Hypothalamus (tissue), 51 donors: Measurements from ENCODE around the gene NSFL1C.
"Not testable (repeated sequence)": the region's sequence is repeated elsewhere in the genome, so short reads cannot be mapped to it uniquely, and the experiment has no call there.

Experiments used
- DNase-seq, 51 donors: peaks; one replicate each; lab custom pipeline; 2025; lab: John Stamatoyannopoulos, UW

Gene NSFL1C

DNA sequence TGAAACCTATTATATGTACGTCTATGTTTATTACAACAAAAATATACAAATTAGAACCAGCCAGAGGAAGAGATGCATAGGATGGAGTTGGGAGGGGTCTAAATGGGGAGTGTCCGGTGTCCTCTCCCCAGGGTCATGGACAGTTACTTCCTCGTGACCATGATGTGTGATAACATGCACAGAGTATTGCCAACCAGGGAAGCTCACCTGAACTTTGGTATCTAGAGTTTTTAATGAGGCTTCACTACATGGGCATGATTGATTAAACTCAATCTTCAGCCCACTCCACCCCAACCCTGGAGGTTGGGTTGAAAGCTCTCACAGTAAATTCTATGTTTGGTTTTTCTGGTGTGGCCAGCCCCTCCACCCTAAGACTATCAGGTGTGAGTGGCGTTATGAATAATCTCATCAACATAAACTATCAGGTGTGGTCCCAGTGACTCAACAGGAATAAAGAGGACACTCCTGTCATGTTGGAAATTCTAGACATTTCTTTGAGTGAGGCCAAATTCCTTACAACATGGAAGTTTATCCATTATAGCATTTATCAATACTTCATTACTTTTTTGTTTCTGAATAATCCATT is 37.4 kb downstream of the NSFL1C start:
- DNase-seq: no peak

GRCh38 chr20:1427457-1428054 is 39.1 kb downstream of the NSFL1C start:
- no peak for DNase-seq

- DNase-seq: no peak
Measured at GRCh38 chr20:1426231-1426849, 40.3 kb downstream of the NSFL1C start.

GRCh38 chr20:1424336-1424735 is 42.3 kb downstream of the NSFL1C start:
- no peak for DNase-seq

DNA sequence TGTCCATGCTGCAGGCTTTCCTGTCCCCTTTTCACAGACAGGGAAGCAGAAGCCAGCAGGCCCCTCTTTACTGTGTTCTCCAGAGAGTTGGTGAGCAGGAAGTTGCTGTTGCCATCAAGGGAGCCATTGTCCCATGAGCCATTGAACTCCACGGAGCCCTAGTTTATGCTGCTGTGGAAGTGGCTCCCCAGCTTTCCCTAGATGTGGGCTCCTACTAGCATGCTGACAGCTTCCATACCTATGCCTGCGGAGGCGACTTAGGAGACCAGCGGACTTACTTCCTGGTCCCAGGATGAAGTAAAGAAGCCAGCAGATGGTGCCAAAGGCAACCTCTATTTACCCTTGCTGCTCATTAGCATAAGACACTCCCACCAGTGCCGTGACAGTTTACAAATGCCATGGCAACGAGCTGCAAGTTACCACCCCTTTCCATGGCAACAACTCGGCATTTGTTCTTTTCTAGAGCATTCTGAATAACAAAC is 43.0 kb downstream of the NSFL1C start:
- peak in 24 of 51 donors; percentile 1 to 68 (median 20) for DNase-seq

- no peak for DNase-seq
Measured at GRCh38 chr20:1423206-1423605, 43.4 kb downstream of the NSFL1C start.

DNA sequence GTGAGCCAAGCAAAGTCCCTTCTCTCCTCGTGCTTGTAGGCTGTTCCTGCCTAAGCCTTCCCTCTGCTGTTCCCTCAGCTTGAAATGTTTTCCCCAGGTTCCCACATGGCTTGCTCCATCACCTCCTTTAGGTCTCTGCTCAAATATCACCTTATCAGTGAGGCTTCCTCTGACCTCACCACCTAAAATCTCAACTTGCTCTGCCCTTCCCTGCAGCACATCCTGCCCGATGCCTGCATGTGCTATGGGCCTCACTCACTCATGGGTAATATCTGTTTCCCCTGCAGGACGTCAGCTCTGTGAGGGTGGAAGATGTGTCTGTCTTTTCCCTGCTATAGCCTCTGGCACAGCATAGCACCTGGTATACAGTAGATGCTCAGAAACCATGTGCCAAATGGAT is 43.9 kb downstream of the NSFL1C start:
- no peak for DNase-seq

DNA sequence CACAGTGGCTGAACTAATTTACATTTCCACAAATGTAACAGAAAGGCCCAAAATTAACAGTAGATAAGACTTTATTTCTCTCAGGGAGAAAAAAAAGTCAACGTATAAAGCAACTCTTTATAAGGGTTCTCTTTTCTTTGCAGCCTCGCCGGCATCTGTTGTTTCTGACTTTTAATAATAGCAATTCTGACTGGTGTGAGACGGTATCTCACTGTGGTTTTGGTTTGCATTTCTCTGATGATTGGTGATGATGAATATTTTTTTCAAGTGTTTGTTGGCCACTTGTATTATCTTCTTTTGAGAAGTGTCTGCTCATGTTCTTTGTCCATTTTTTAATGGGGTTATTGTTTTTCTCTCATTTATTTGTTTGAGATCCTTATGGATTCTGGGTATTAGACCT is 46.6 kb downstream of the NSFL1C start:
- no peak for DNase-seq

- DNase-seq: no peak
Measured at GRCh38 chr20:1418350-1418749, 48.3 kb downstream of the NSFL1C start.

DNA sequence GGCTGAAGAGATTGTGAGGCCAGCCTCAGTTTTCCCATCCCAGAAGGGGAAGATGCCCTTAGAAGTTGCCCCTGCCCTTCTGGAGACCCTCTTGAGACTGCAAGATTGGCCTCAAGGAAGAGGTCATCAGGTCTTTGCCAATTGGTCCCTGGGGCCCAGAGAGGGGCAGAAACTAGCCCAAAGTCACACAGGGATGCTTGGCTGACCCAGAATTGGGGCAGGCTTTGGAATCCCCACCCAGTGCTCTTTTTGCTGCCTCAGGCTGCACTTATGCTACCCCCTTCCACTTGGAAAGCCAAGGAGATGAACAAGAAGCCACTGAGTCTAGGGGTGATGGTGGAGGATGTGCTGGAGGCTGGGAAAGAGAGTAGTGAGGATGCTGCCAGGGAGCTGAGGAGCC is 48.9 kb downstream of the NSFL1C start:
- DNase-seq: no peak

GRCh38 chr20:1417273-1417672 is 49.4 kb downstream of the NSFL1C start:
- DNase-seq: no peak

GRCh38 chr20:1415667-1416468 is 50.8 kb downstream of the NSFL1C start:
- no peak for DNase-seq

- no peak for DNase-seq
Measured at GRCh38 chr20:1414982-1415381, 51.7 kb downstream of the NSFL1C start.

- no peak for DNase-seq
Measured at GRCh38 chr20:1405801-1406200, 60.8 kb downstream of the NSFL1C start.

- no peak for DNase-seq
Measured at GRCh38 chr20:1403624-1404023, 63.0 kb downstream of the NSFL1C start.

- no peak for DNase-seq
Measured at GRCh38 chr20:1402149-1402548, 64.5 kb downstream of the NSFL1C start.

DNA sequence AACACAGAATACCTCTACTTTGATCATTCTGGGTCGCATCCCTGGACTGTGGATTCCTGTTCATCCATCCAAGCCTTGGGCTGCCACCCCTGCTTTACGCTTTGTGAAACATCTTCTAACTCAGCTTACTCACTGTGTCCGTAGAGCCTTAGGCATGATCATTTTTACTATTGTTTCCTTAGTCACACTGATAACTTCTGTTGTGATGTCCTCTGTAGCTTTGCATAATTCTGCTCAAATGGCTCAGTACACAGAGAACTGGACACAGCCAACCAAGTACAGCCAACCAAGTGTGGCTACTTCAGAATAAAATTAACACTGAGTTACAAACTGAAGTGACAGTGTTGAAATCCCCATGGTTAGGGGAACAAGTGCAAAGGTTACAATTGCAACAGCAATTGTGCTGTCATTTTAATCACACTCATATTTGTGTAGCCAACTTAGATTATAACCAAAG is 65.2 kb downstream of the NSFL1C start:
- no peak for DNase-seq

- DNase-seq: not testable (repeated sequence)
Measured at GRCh38 chr20:1399678-1400366, 66.8 kb downstream of the NSFL1C start.

DNA sequence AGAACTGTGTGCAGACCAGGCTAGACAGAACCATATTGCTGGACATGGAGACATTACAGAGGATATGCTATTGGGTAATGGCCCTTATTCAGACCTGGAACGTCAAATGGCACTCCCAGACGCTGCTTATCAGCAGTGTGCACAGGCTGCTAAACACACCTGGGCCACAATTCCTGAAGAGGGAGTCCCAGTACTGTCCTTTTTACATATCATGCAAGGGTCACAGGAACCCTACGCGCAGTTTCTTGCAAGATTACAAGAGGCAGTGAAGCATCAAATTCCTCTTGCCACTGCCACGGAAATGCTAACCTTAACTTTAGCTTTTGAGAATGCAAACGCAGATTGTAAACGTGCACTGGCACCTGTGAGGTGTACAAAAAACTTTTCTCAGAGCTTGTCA is 68.5 kb downstream of the NSFL1C start:
- DNase-seq: not testable (repeated sequence)

DNA sequence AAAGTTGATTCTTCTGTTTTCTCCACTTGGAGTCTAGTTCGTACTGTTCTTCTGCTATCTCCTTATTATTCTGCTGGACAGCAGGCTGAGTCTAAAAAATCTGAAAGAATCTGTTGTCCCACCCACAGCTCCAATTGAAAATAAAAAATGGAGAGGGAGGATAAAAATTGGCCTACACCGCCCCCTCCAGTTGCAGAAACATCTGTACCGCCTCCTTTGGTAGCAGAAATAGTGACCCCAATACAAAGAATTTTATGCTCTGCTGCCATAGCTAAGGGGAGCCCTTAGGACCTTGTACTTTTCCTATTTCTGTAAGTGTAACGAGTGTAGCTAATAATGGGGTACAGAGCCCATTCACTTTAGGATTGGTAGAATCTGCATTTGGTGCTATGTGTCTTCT is 68.9 kb downstream of the NSFL1C start:
- peak in 1 of 51 donors; percentile 6 for DNase-seq

GRCh38 chr20:1396702-1397101 is 69.9 kb downstream of the NSFL1C start:
- no peak for DNase-seq
